OCI-LY7 (cell line): Measurements from ENCODE around the gene GSG1L. TPM values are rescaled to one million over a fixed set of nuclear protein-coding genes. Genes with fewer than 3 reads are reported as not detected.

ENCODE experiments used
- BruUV-seq: library from RNA; stranded (reverse); fragments of 400-500 nt; replicated peaks from 2 replicates; lab custom pipeline; 2021; lab: Mats Ljungman, UMichigan
- CTCF ChIA-PET: fragments of 300-600 bp; sonication (Branson Sonifier 250); formaldehyde crosslinking; loops from one replicate; lab custom pipeline; 2022; ENCODE audit warnings: antibody characterized with exemption; ENCODE audit not compliant: unreplicated experiment; lab: Charles Lee
- POLR2A ChIA-PET: fragments of 300-600 bp; sonication (Branson Sonifier 250); formaldehyde crosslinking; loops from one replicate; lab custom pipeline; 2022; ENCODE audit warnings: antibody characterized with exemption; lab: Charles Lee
- DNase-seq: peaks from one replicate; pipeline ENCODE4 v3.0.0-alpha.2; 2015; ENCODE audit warnings: low spot score
- H2AFZ ChIP-seq: fragments of 200-600 bp; sonication (generic), shearing (Covaris generic); 2 replicates; pipeline ENCODE4 v1.6.1; 2014; ENCODE audit warnings: mild to moderate bottlenecking, antibody characterized with exemption, low read length, moderate library complexity
- H3K27ac ChIP-seq: fragments of 200-600 bp; sonication (generic); 2 replicates; pipeline ENCODE4 v1.5.1; 2014; ENCODE audit warnings: mixed run types, low read depth, mild to moderate bottlenecking, moderate library complexity, low read length, inconsistent platforms; ENCODE audit not compliant: poor library complexity, severe bottlenecking
- H3K36me3 ChIP-seq: fragments of 200-600 bp; sonication (generic); 2 replicates; pipeline ENCODE4 v1.6.1; 2014; ENCODE audit warnings: mild to moderate bottlenecking, antibody characterized with exemption, low read length, moderate library complexity, mixed read lengths; ENCODE audit not compliant: insufficient read depth
- H3K4me1 ChIP-seq: fragments of 200-600 bp; sonication (generic); 2 replicates; pipeline ENCODE4 v1.5.1; 2014; ENCODE audit warnings: mild to moderate bottlenecking, low read length; ENCODE audit not compliant: insufficient read depth, poor library complexity, severe bottlenecking
- H3K4me2 ChIP-seq: fragments of 200-600 bp; sonication (generic); 2 replicates; pipeline ENCODE4 v1.6.1; 2014; ENCODE audit warnings: mild to moderate bottlenecking, low read length
- H3K4me3 ChIP-seq: fragments of 200-600 bp; sonication (generic); 2 replicates; pipeline ENCODE4 v1.5.1; 2014; ENCODE audit warnings: mild to moderate bottlenecking, low read depth, low read length; ENCODE audit not compliant: poor library complexity, severe bottlenecking
- H3K79me2 ChIP-seq: fragments of 200-600 bp; sonication (generic); 2 replicates; pipeline ENCODE4 v1.6.1; 2016; ENCODE audit warnings: low read depth, mild to moderate bottlenecking, low read length, moderate library complexity, mixed read lengths; ENCODE audit not compliant: insufficient read depth
- H3K9me2 ChIP-seq: fragments of 200-600 bp; sonication (generic); 2 replicates; pipeline ENCODE4 v1.6.1; 2016; ENCODE audit warnings: mild to moderate bottlenecking, low read length, mixed read lengths; ENCODE audit not compliant: insufficient read depth
- H3K9me3 ChIP-seq: fragments of 200-600 bp; sonication (generic); 2 replicates; pipeline ENCODE4 v1.6.1; 2014; ENCODE audit warnings: mild to moderate bottlenecking, mixed run types, low read length, mixed read lengths
- H4K20me1 ChIP-seq: fragments of 200-600 bp; sonication (generic); 2 replicates; pipeline ENCODE4 v1.6.1; 2014; ENCODE audit warnings: mild to moderate bottlenecking, antibody characterized with exemption, low read length, moderate library complexity, mixed read lengths; ENCODE audit not compliant: insufficient read depth
- EZH2phosphoT487 ChIP-seq: fragments of 200-600 bp; sonication (generic); IDR thresholded peaks from 2 replicates; pipeline ENCODE4 v1.6.1; 2018; ENCODE audit warnings: low read depth, borderline replicate concordance, mild to moderate bottlenecking, mixed run types, antibody characterized with exemption, low read length, moderate library complexity, mixed read lengths
- intact Hi-C: fragments of 100-400 bp; cut with micrococcal nuclease; formaldehyde crosslinking; loops from one replicate; pipeline ENCODE4 v1.10.0; 2022; ENCODE audit not compliant: unreplicated experiment
- total RNA-seq, 2 experiments: library from RNA; depleted of rRNA in 1 of 2; stranded (reverse); fragments of >200 nt in 1 of 2; shearing (Covaris generic) in 1 of 2; gene quantifications; 2 replicates each; pipeline ENCODE4 v1.2.3, GENCODE V29; 2014 to 2022
- TF ChIP-seq, protein P1 (sequence below): fragments of 200-600 bp; sonication (generic); conservative IDR thresholded peaks from 2 replicates; pipeline ENCODE4 v1.5.1; 2014; ENCODE audit warnings: mild to moderate bottlenecking, antibody characterized with exemption, low read length, moderate library complexity, mixed read lengths

The GSG1L gene
- total RNA-seq, 2 experiments from 2014 or later, result not detected

DNA sequence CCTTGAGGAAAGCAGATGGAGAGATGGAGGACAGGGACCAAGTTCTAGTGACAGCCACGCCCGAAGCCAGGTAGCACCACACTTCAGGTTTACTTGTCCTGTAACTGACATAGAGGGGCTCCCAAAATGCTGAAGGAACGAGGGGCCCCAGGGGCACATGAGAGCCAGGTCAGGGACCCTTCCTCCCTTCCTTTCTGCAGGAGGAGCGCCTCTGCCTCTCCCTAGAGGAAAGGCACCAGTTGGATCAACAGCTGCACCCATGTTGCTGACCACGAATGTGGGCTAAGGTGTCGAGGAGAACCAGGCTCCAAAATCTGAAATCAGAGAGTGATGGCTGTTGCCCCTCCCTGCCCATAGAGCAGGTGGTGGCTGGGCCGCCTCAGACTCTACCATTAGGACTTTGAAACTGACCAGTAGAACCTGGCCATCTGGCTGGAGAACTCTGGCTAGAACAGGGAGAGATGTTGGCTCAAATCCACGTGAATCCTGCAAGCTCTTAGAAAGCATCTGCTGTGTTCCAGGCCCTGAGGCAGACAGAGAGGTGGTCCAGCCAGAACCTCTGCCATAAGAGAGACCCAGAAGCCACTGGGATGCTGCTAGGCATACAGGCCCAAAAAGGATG lies 294.8 kb downstream of the GSG1L start:
- ChIA-PET CTCF (no interaction called here), POLR2A (no interaction called here)
- intact Hi-C loops, result no loop called here
- no peak for DNase-seq
- Histone ChIP-seq H3K4me3 (no peak overlapping the region), H3K36me3 (no peaks in the 10 kb centered on the region), H3K4me1 (no peaks in the 10 kb centered on the region), H3K27ac (no peak overlapping the region), H4K20me1 (no peaks in the 10 kb centered on the region), H3K4me2 (no peak overlapping the region), H3K79me2 (no peaks in the 10 kb centered on the region), H3K9me2 (no peaks in the 10 kb centered on the region), H2AFZ (no peak overlapping the region), H3K9me3 (no peaks in the 10 kb centered on the region)
- TF ChIP-seq, protein P1, sequence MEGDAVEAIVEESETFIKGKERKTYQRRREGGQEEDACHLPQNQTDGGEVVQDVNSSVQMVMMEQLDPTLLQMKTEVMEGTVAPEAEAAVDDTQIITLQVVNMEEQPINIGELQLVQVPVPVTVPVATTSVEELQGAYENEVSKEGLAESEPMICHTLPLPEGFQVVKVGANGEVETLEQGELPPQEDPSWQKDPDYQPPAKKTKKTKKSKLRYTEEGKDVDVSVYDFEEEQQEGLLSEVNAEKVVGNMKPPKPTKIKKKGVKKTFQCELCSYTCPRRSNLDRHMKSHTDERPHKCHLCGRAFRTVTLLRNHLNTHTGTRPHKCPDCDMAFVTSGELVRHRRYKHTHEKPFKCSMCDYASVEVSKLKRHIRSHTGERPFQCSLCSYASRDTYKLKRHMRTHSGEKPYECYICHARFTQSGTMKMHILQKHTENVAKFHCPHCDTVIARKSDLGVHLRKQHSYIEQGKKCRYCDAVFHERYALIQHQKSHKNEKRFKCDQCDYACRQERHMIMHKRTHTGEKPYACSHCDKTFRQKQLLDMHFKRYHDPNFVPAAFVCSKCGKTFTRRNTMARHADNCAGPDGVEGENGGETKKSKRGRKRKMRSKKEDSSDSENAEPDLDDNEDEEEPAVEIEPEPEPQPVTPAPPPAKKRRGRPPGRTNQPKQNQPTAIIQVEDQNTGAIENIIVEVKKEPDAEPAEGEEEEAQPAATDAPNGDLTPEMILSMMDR, result no peak
- no peak for TF ChIP-seq EZH2phosphoT487
- no TSS peak for BruUV-seq

DNA sequence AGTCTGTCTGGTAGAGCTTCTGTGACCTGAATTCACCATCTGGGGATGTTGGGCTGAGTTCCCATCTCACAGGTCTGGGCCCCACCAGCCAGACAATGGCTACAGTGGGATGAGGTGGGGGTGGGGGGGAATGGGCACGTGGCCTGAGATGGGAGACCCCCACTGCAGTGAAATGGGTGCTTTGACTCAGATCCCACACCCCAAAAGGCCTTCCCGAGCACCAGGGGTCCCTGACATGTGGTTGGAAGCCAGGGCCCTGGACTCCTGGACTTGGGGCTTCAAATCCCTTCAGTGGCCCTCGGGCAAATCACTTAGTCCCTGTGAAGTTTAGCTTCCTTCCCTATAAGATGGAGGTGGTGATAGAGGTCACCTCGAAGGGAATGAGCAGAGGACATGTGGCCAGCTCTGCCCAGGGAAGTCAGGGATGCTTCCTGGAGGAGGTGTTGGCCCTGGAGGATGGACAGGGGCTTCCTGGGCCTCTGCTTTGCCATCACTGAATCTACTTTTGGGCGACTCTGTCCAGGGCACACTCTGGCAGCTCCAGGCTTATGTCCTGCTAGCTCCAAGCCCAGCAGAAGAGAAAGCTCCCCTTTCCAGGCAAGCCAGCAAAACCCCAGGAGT lies 295.4 kb downstream of the GSG1L start:
- Histone ChIP-seq H2AFZ (no peak overlapping the region), H3K9me3 (no peaks in the 10 kb centered on the region), H3K4me2 (no peak overlapping the region), H3K79me2 (no peaks in the 10 kb centered on the region), H3K9me2 (no peaks in the 10 kb centered on the region), H3K27ac (no peak overlapping the region), H3K4me1 (no peaks in the 10 kb centered on the region), H3K36me3 (no peaks in the 10 kb centered on the region), H4K20me1 (no peaks in the 10 kb centered on the region), H3K4me3 (no peak overlapping the region)
- ChIA-PET POLR2A (no interaction called here), CTCF (no interaction called here)
- no peak for DNase-seq
- no peak for TF ChIP-seq EZH2phosphoT487
- TF ChIP-seq, protein P1, result no peak
- intact Hi-C loops, result no loop called here
- BruUV-seq, result no TSS peak

DNA sequence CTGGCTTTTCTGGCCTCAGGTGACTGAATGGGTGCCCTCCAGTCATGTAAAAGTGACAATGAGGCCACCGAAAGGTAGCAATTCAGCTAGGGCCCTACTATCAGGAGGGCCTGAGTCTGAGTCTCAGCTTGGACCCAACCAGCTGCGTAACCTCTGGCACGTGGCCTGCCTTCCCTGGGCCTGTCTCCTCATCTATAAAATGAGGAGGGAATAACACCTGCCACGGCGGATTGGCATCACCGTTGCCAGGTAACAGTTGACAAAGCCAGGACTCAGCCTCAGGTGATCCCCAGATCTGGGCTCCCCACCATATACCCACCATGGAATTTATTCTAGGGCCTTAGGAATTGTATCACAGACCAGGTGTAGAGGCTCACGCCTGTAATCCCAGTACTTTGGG lies 296.4 kb downstream of the GSG1L start:
- Histone ChIP-seq H3K4me1 (no peaks in the 10 kb centered on the region), H4K20me1 (no peaks in the 10 kb centered on the region), H3K79me2 (no peaks in the 10 kb centered on the region), H2AFZ (no peak overlapping the region), H3K4me3 (no peak overlapping the region), H3K36me3 (no peaks in the 10 kb centered on the region), H3K9me2 (no peaks in the 10 kb centered on the region), H3K9me3 (no peaks in the 10 kb centered on the region), H3K4me2 (no peak overlapping the region), H3K27ac (no peak overlapping the region)
- DNase-seq, result no peak
- POLR2A ChIA-PET, result no interaction called here
- BruUV-seq, result no TSS peak
- TF ChIP-seq EZH2phosphoT487, result no peak
- TF ChIP-seq, protein P1, result no peak
- CTCF ChIA-PET, result no interaction called here
- intact Hi-C loops, result no loop called here
